Measurements from ENCODE around the gene CRTAC1. TPM values are rescaled to one million over a fixed set of nuclear protein-coding genes. Genes with fewer than 3 reads are reported as not detected.

CRTAC1 gene
- total RNA-seq, 2 donors from 2014 or later: not detected

DNA sequence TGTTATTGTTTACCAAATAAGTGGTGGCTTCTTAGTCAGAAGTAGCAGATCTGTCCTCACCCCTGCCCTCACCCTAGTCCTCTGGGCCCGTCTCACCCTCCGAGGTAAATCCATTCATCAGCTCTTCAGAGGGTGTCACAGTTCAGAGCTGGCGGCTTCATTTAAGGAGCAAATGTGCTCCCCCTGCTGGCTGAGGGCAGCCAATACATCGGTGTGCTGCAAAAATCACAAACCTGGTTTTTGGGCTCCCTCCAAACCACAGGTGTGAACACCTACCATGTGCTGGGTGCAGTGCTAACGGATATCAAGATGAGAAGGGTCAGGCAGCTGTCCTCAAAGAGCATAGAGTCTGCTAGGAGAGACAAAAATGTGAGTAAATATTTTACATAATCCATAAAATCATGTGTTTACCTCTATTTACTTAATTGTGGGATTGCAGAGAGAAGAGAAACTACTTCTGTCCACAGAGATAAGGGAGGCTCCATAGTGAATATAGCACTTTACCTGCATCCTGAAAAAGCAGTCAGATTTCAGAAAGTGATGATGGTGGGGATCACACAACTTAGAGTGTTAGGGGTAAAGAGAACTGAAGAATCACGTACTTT, 15.5 kb upstream of the CRTAC1 start:
- peak; percentile 46 to 70 for ATAC-seq (replicated peaks in 1 of 2)
- Mint-ChIP-seq H3K9me3 (no peaks in the 10 kb centered on the region), H3K36me3 (ENCODE audit: insufficient read depth in 2 of 2) (no peaks in the 10 kb centered on the region), H3K4me3 (no peak overlapping the region), H3K27me3 (ENCODE audit: low read depth) (peaks cover 39% of the 10 kb centered on the region), H3K4me1 (ENCODE audit: low read depth) (peaks cover 7% of the 10 kb centered on the region), H3K27ac (no peak overlapping the region)
- DNase-seq: peak; percentile 59 to 62

DNA sequence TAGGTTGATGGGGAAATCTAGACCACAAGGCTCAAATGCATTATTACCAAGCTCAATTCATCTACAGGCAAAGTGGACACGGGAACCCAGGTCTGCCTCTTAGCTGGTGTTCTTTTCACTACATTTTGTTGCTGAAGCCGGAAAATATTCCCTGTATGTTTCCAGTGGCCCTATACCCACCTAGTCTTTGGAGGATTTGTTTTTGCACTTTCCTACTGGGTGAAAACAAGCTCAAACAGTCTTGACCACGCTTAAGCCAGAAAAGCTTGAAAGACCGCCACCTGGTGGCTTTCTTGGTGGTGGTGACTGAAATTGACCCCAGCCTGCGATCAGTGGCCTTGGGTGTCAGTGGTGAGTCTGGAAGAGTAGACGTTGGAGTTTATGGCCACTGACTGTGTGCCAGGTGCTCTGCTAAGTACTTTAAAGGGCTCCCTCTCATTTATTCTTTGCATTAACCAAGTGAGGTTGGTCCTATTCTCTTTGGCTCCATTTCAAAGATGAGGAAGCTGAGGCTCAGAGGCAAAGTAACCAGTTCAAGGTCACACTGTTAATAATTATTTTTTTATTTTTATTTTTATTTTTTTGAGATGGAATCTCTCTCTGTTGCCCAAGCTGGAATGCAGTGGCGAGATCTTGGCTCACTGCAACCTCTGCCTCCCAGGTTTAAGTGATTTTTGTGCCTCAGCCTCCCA, 11.1 kb upstream of the CRTAC1 start:
- H3K4me3 Mint-ChIP-seq: no peak overlapping the region
- H3K4me1 Mint-ChIP-seq (ENCODE audit: low read depth): peaks cover 7% of the 10 kb centered on the region
- DNase-seq (peak; percentile 55 to 57), ATAC-seq (replicated peaks in 1 of 2) (peak in 1 of 2 donors; percentile 27)
- no peaks in the 10 kb centered on the region for H3K9me3 Mint-ChIP-seq
- H3K27ac Mint-ChIP-seq: no peak overlapping the region
- H3K36me3 Mint-ChIP-seq (ENCODE audit: insufficient read depth in 2 of 2): no peaks in the 10 kb centered on the region
- H3K27me3 Mint-ChIP-seq (ENCODE audit: low read depth): peaks cover 80% of the 10 kb centered on the region

DNA sequence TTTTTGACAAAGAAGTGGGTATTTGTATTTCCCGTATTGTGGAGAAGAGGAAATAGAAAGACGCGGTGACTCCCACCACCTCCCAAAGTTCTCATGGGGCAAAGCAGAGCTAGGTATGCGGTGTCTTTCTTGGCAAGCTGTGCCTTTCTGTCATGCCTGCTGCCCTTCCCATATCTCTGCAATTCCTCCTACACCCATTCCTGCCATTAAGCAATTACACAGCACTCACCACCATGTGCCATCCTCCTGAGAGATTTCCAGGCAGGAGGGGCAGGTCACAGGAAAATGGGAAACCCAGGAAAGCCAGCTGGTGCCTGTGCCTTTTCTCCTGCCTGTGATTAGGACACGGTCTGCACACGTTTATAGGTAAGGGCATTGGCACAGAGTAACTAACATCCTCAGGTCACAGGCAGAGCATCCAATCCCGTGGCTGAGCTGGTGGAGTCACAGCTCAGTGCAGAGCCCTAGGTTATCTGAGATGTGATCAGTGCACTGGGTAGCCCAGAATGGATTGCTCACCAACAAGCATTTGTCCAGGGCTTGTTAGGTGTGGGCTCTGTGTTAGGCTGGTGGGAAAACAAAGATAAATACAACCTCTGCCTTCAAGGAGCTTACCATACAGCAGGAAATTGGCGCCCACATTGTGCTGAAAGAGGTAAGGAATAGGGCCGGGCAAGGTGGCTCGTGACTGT, 9.4 kb upstream of the CRTAC1 start:
- H3K9me3 Mint-ChIP-seq: no peaks in the 10 kb centered on the region
- H3K4me1 Mint-ChIP-seq (ENCODE audit: low read depth): no peaks in the 10 kb centered on the region
- H3K27ac Mint-ChIP-seq: no peak overlapping the region
- H3K27me3 Mint-ChIP-seq (ENCODE audit: low read depth): peaks cover 86% of the 10 kb centered on the region
- H3K36me3 Mint-ChIP-seq (ENCODE audit: insufficient read depth in 2 of 2): no peaks in the 10 kb centered on the region
- ATAC-seq (replicated peaks in 1 of 2) (no peak), DNase-seq (no peak)
- no peak overlapping the region for H3K4me3 Mint-ChIP-seq

DNA sequence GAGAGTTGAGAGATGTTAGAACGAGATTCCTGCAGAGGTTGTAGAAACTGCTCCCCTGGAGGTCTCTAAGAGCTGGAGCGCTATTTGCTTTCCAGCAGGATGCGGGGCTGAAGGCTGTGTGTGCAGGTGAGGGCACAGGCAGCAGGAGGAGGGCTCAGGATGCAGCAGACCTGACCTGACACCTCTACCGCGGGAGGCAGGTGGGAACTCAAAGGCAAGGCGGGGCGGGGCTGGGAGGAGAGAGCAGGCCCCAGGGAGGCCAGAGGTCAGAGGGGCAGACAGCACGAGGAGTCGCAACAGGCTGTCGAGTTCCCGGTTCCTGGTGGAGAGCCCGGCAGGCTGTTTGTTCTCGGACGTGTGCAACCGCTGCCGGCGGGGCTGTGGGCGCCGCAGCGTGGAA, 7.9 kb upstream of the CRTAC1 start:
- no peak for ATAC-seq (replicated peaks in 1 of 2)
- H3K27me3 Mint-ChIP-seq (ENCODE audit: low read depth): peaks cover 88% of the 10 kb centered on the region
- no peak overlapping the region for H3K4me3 Mint-ChIP-seq
- H3K9me3 Mint-ChIP-seq: no peaks in the 10 kb centered on the region
- H3K4me1 Mint-ChIP-seq (ENCODE audit: low read depth): no peaks in the 10 kb centered on the region
- no peaks in the 10 kb centered on the region for H3K36me3 Mint-ChIP-seq (ENCODE audit: insufficient read depth in 2 of 2)
- H3K27ac Mint-ChIP-seq: no peak overlapping the region
- DNase-seq: no peak

DNA sequence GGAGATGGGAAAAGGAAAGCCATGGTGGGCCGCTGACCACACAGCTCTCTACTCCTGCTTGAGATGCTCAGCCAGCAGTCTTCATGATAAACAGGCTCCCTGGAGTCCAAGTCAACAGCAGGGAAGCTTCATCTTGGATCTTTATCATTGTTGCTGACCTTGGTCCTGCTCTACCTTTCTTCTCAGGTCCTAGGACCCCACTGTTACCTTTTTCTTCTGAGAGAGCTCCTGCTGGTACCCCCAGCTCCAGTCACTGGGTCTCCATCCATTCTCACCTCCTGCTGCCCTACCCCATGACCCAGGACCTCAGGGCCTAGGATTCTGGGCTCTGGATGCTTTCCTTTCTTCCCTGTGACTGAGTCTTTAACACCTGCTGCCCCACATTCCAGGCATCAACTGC, 5.2 kb upstream of the CRTAC1 start:
- no peak overlapping the region for H3K27ac Mint-ChIP-seq
- no peaks in the 10 kb centered on the region for H3K9me3 Mint-ChIP-seq
- H3K4me3 Mint-ChIP-seq: no peak overlapping the region
- H3K4me1 Mint-ChIP-seq (ENCODE audit: low read depth): no peaks in the 10 kb centered on the region
- peaks cover 90% of the 10 kb centered on the region for H3K27me3 Mint-ChIP-seq (ENCODE audit: low read depth)
- DNase-seq: no peak
- no peaks in the 10 kb centered on the region for H3K36me3 Mint-ChIP-seq (ENCODE audit: insufficient read depth in 2 of 2)
- ATAC-seq (replicated peaks in 1 of 2): no peak

DNA sequence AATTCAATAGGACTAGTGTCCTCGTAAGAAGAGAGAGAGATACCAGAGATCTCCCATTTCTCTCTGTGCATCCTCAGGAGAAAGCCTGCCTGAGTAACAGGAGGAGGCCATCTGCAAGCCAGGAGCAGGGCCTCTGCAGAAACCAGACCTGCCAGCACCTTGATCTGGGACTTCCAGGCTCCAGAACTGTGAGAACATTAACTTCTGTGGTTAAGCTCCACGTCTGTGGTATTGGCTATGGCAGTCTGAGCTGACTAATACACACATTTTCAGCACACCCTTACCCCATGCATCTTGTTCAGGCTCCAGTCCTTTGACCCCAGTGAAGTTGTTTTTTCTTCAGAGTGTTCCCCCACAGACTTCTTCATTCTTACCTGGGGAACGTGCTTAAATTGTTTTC, 3.1 kb upstream of the CRTAC1 start:
- Mint-ChIP-seq H3K36me3 (ENCODE audit: insufficient read depth in 2 of 2) (no peaks in the 10 kb centered on the region), H3K27ac (no peak overlapping the region), H3K27me3 (ENCODE audit: low read depth) (peaks cover 82% of the 10 kb centered on the region), H3K4me3 (no peak overlapping the region), H3K9me3 (no peaks in the 10 kb centered on the region), H3K4me1 (ENCODE audit: low read depth) (peaks cover 5% of the 10 kb centered on the region)
- ATAC-seq (replicated peaks in 1 of 2) (no peak), DNase-seq (no peak)

DNA sequence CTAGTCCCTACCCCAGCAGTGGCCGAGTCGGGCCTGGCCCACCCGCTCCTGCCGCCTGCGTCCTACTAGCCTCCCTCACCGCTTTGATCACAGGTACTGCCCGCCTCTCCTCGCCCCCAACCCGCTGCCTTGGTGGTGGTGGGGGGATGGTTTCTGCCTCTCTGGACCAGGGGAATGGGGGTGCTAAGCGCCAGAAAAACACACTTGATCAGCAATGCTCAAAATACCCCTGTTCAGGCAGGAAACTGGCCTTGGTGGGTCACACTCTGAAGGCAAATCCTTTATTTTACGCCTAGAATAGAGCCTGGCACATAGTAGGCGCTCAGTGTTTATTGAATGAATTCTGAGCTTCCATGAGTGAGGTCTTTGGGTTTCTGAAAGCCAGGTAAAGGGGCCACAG, 1.0 kb upstream of the CRTAC1 start:
- DNase-seq: no peak
- Mint-ChIP-seq H3K27ac (no peak overlapping the region), H3K36me3 (ENCODE audit: insufficient read depth in 2 of 2) (no peaks in the 10 kb centered on the region), H3K9me3 (no peaks in the 10 kb centered on the region), H3K27me3 (ENCODE audit: low read depth) (peaks cover 77% of the 10 kb centered on the region), H3K4me1 (ENCODE audit: low read depth) (peaks cover 10% of the 10 kb centered on the region), H3K4me3 (peak overlapping the region in 1 of 2 donors; percentile 32)
- no peak for ATAC-seq (replicated peaks in 1 of 2)

DNA sequence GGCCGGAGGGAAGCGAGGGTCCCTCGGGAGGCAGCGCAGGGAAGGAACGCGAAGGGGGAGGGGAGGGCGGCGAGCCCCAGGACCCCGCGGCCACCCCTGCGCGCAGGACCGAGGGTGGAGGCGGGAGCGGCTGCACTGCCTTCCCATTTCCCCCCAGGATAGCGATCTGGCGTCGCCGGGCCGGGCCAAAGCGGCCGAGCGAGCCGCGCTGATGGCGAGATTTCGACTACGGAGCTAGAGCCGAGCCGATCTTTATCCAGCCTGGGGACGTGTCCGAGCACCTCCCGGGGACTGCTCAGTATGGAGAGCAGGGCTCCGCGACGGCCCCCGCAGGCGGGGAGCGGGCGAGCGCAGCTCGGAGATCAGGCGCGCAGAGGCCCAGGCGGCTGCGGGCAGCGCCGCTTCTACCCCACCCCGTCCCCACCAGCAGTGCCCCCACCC, 590 bp upstream of the CRTAC1 start:
- no peak for DNase-seq
- peaks cover 77% of the 10 kb centered on the region for H3K27me3 Mint-ChIP-seq (ENCODE audit: low read depth)
- H3K27ac Mint-ChIP-seq: no peak overlapping the region
- no peaks in the 10 kb centered on the region for H3K36me3 Mint-ChIP-seq (ENCODE audit: insufficient read depth in 2 of 2)
- no peak for ATAC-seq (replicated peaks in 1 of 2)
- H3K9me3 Mint-ChIP-seq: no peaks in the 10 kb centered on the region
- peaks cover 10% of the 10 kb centered on the region for H3K4me1 Mint-ChIP-seq (ENCODE audit: low read depth)
- H3K4me3 Mint-ChIP-seq: no peak overlapping the region

DNA sequence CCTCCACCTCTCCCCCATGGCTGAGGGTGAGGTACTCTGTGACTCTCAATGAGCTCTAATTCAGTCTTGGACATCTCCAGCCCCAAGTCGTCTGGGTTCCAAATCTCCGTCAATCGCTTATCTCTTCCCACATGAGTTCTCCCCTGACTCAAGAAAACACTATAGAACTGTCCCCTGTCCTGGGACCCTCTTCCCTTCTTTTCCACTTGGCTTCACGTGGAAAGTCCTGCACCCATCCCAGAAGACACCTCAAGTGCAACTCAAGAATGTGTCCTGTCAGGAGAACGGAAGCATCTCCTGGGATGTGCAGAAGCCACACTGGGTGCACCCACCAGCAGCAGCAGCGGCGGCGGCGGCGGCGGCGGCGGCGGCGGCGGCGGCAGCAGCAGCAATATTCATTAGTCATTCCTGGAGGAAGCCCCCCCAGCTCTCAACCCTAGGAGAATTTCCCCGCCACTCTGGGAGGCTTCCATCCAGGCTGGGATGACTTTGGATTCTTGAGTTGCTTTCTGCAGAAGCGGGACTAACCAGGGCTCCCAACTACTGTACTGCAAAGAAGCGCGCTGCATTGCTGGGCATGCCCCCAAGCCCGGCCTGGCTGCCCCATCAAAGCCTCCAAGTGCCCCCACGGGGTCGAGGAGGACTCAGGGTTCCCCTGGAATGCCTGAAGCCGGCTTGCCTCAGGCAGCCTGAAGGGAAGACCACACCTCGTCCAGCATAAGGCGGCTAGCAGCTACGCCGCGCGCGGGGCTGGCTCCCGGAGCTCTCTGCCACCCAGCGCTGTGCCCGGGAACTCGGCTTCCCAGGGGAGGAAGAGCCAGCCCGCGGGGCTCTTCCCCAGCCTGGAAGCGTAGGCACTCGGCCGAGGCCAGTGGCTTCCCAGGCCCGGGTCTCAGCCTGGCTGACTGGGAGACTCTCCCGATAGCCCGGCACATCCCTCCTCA, 1.0 kb downstream of the CRTAC1 start:
- Mint-ChIP-seq H3K36me3 (ENCODE audit: insufficient read depth in 2 of 2) (no peaks in the 10 kb centered on the region), H3K27ac (no peak overlapping the region), H3K4me3 (peak overlapping the region in 1 of 2 donors; percentile 6), H3K27me3 (ENCODE audit: low read depth) (peaks cover 73% of the 10 kb centered on the region), H3K9me3 (no peaks in the 10 kb centered on the region), H3K4me1 (ENCODE audit: low read depth) (peaks cover 10% of the 10 kb centered on the region)
- ATAC-seq (replicated peaks in 1 of 2) (no peak), DNase-seq (no peak)

DNA sequence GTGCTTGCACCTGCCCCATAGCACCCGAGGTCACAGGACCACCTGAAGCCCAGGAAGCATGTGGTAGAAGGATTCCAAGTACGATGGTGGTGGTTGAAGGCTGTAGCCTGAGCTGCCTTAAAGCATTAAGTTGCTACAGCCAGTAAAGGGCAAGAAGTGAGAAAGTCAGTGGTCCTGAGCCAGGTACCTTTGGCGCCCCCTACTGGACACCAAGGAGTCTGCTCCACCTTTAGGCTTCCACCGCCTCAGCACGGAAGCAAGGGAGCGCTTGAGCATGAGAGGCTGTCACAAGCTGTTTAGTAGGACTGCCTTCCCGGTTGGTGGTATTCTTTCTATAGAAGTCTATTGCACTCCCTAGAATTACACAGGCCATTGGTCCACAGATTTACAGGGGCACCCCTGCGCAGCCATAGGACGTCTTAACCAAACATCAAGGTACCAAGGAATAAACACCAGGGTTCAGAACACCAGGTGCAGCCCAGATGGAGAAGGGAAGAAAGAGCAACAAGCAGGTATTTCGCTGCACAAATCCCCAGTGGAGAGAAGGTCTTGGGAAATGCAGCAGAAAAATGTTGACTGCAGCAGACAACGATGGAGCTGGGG, 2.2 kb downstream of the CRTAC1 start:
- H3K27me3 Mint-ChIP-seq (ENCODE audit: low read depth): peaks cover 67% of the 10 kb centered on the region

DNA sequence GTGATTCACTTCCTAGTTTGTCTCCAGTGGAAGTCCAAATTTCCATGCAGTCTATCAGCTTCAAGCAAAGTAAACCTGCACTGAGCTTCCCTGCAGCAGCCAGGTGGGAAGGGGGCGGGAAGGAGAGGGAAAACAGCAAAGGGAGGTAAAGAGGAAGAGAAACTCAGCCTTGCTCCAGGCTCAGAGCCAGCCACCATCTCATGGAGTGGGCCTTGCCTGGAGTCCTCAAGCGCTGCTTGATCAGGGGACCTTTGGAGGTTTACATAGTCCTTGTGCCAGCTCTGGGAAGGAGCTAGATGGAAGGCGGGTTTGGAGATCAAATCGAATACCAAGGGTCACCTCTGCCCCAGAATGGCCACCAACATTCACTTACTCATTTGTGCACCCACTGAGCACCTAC, 7.4 kb downstream of the CRTAC1 start:
- Mint-ChIP-seq H3K27me3 (ENCODE audit: low read depth) (peaks cover 54% of the 10 kb centered on the region), H3K4me1 (ENCODE audit: low read depth) (peaks cover under 1% of the 10 kb centered on the region), H3K4me3 (no peak overlapping the region), H3K27ac (no peak overlapping the region), H3K36me3 (ENCODE audit: insufficient read depth in 2 of 2) (no peaks in the 10 kb centered on the region), H3K9me3 (no peaks in the 10 kb centered on the region)
- ATAC-seq (replicated peaks in 1 of 2) (no peak), DNase-seq (no peak)

More for the DNA sequence above, 2.2 kb downstream of the CRTAC1 start:
- Mint-ChIP-seq H3K9me3 (no peaks in the 10 kb centered on the region), H3K27ac (no peak overlapping the region), H3K4me1 (ENCODE audit: low read depth) (peaks cover 10% of the 10 kb centered on the region), H3K36me3 (ENCODE audit: insufficient read depth in 2 of 2) (no peaks in the 10 kb centered on the region), H3K4me3 (no peak overlapping the region)
- peak; percentile 70 to 74 for DNase-seq
- ATAC-seq (replicated peaks in 1 of 2): peak; percentile 78 to 82

DNA sequence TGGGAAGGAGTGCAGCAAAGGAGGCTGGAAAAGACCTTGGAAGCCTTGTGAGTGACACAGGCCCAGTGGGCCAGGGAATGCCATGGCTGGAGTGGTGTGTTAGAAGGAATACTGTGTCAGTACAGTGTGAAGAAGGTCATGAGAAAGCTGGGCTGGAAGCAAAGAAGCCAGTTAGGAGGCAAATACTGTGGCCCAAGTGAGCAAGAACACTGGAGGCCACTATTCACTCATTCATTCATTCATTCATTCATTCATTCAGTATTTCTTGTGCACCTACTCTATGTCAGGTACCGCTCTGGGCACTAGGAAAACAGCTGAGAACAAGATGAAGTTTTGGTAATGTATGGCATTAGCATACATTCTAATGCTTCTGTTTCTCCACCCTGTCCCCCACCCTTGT, 9.6 kb downstream of the CRTAC1 start:
- H3K4me1 Mint-ChIP-seq (ENCODE audit: low read depth): no peaks in the 10 kb centered on the region
- DNase-seq (no peak), ATAC-seq (replicated peaks in 1 of 2) (no peak)
- peaks cover 48% of the 10 kb centered on the region for H3K27me3 Mint-ChIP-seq (ENCODE audit: low read depth)
- no peak overlapping the region for H3K4me3 Mint-ChIP-seq
- no peaks in the 10 kb centered on the region for H3K9me3 Mint-ChIP-seq
- H3K36me3 Mint-ChIP-seq (ENCODE audit: insufficient read depth in 2 of 2): no peaks in the 10 kb centered on the region
- no peak overlapping the region for H3K27ac Mint-ChIP-seq

All from activated T-cell treated with anti-CD3 and anti-CD28 coated beads, Interleukin-2, amount 50 U/mL, for 72 hours (primary cell).